Measurements from ENCODE around the gene PDZD7.

PDZD7 gene

GRCh38 chr10:101038484-101038883 is 7.6 kb upstream of the PDZD7 start:
- no peaks in the 10 kb centered on the region for H3K27me3 ChIP-seq (ENCODE audit: insufficient read depth, poor library complexity, severe bottlenecking)
- DNase-seq (ENCODE audit: low read depth in 1 of 2, low spot score in 1 of 2): no peak
- H3K4me3 ChIP-seq (replicated peaks; ENCODE audit: insufficient read depth, low read length): no peak overlapping the region
- no peak for TF ChIP-seq POLR2AphosphoS5 (IDR thresholded peaks at IDR 0.05; ENCODE audit: low read depth)
- no peak for TF ChIP-seq SPI1 (IDR thresholded peaks at IDR 0.05; ENCODE audit: borderline replicate concordance, low read depth)
- no peak for TF ChIP-seq REST (IDR thresholded peaks at IDR 0.05; ENCODE audit: insufficient replicate concordance, low read depth)
- no peak for TF ChIP-seq GABPA (IDR thresholded peaks at IDR 0.05; ENCODE audit: low read depth)
- TF ChIP-seq CTCF (IDR thresholded peaks at IDR 0.05; ENCODE audit: insufficient read depth, low read length): no peak
- no peak overlapping the region for H3K27ac ChIP-seq (replicated peaks)

- Histone ChIP-seq H3K27ac (replicated peaks) (no peak overlapping the region), H3K27me3 (ENCODE audit: insufficient read depth, poor library complexity, severe bottlenecking) (no peaks in the 10 kb centered on the region)
- DNase-seq (ENCODE audit: low read depth in 1 of 2, low spot score in 1 of 2): no peak
These were observed 5.8 kb upstream of the PDZD7 start for GRCh38 chr10:101036726-101037125.

More at GRCh38 chr10:101036726-101037125, 5.8 kb upstream of the PDZD7 start:
- H3K4me3 ChIP-seq (replicated peaks; ENCODE audit: insufficient read depth, low read length): no peak overlapping the region
- TF ChIP-seq SPI1 (IDR thresholded peaks at IDR 0.05; ENCODE audit: borderline replicate concordance, low read depth): no peak
- TF ChIP-seq REST (IDR thresholded peaks at IDR 0.05; ENCODE audit: insufficient replicate concordance, low read depth): no peak
- no peak for TF ChIP-seq CTCF (IDR thresholded peaks at IDR 0.05; ENCODE audit: insufficient read depth, low read length)
- no peak for TF ChIP-seq POLR2AphosphoS5 (IDR thresholded peaks at IDR 0.05; ENCODE audit: low read depth)
- TF ChIP-seq GABPA (IDR thresholded peaks at IDR 0.05; ENCODE audit: low read depth): no peak
